T-helper 2 cell (primary cell): ENCODE results near the gene SCLY.
"Not testable (repeated sequence)": the region's sequence is repeated elsewhere in the genome, so short reads cannot be mapped to it uniquely, and the experiment has no call there.

Source experiments
- DNase-seq, 5 experiments: peaks; one replicate each; pipeline versions ENCODE4 v3.0.0 to v3.0.0-alpha.2; 2012 to 2022

The SCLY gene

GRCh38 chr2:238042090-238042489, 18.7 kb upstream of the SCLY start:
- peak in 1 of 5 experiments; percentile 40 for DNase-seq

GRCh38 chr2:238042849-238043584, 17.8 kb upstream of the SCLY start:
- DNase-seq: no peak

GRCh38 chr2:238043851-238044250, 16.9 kb upstream of the SCLY start:
- no peak for DNase-seq

GRCh38 chr2:238045575-238045974, 15.2 kb upstream of the SCLY start:
- DNase-seq: no peak

GRCh38 chr2:238046725-238047270, 14.0 kb upstream of the SCLY start:
- no peak for DNase-seq

- no peak for DNase-seq
These were observed 7.5 kb upstream of the SCLY start for GRCh38 chr2:238053191-238053776.

GRCh38 chr2:238055841-238056240, 5.0 kb upstream of the SCLY start:
- DNase-seq: no peak

GRCh38 chr2:238057696-238058575, 2.9 kb upstream of the SCLY start:
- DNase-seq: not testable (repeated sequence)

- DNase-seq: no peak
These were observed 1.3 kb upstream of the SCLY start for GRCh38 chr2:238059505-238059904.

- no peak for DNase-seq
These were observed 682 bp upstream of the SCLY start for GRCh38 chr2:238060096-238060541.

GRCh38 chr2:238061315-238062202, 758 bp downstream of the SCLY start:
- peak in 1 of 5 experiments; percentile 52 for DNase-seq

GRCh38 chr2:238063414-238064189, 2.8 kb downstream of the SCLY start:
- DNase-seq: no peak

- no peak for DNase-seq
These were observed 3.6 kb downstream of the SCLY start for GRCh38 chr2:238064376-238064775.

GRCh38 chr2:238065071-238065846, 4.5 kb downstream of the SCLY start:
- DNase-seq: no peak

- DNase-seq: no peak
These were observed 5.4 kb downstream of the SCLY start for GRCh38 chr2:238066218-238066617.

- DNase-seq: not testable (repeated sequence)
These were observed 5.9 kb downstream of the SCLY start for GRCh38 chr2:238066718-238067117.

GRCh38 chr2:238067939-238068338, 7.1 kb downstream of the SCLY start:
- DNase-seq: peak in 1 of 5 experiments; percentile 34

GRCh38 chr2:238069021-238069709, 8.4 kb downstream of the SCLY start:
- DNase-seq: peak in 2 of 5 experiments; percentile 24 to 27

- no peak for DNase-seq
These were observed 9.1 kb downstream of the SCLY start for GRCh38 chr2:238069877-238070276.

GRCh38 chr2:238075397-238075796, 14.6 kb downstream of the SCLY start:
- DNase-seq: no peak
